KMS-11 (cell line): ENCODE data around the gene ACTR8.
"Not testable (repeated sequence)": the region's sequence is repeated elsewhere in the genome, so short reads cannot be mapped to it uniquely, and the experiment has no call there.

Experiments
- H2AFZ ChIP-seq: fragments of 200-600 bp; sonication (generic); 2 replicates; pipeline ENCODE4 v1.6.1; 2016; ENCODE audit warnings: antibody characterized with exemption, mixed run types, low read depth
- H3K27ac ChIP-seq: fragments of 200-600 bp; sonication (generic); 2 replicates; pipeline ENCODE4 v1.6.1; 2016; ENCODE audit warnings: mild to moderate bottlenecking, mixed run types
- H3K27me3 ChIP-seq: fragments of 200-600 bp; sonication (generic); 2 replicates; pipeline ENCODE4 v1.6.1; 2017; ENCODE audit warnings: mild to moderate bottlenecking, low read depth, mixed run types, moderate library complexity; ENCODE audit not compliant: insufficient read depth
- H3K36me3 ChIP-seq: fragments of 200-600 bp; sonication (generic); 2 replicates; pipeline ENCODE4 v1.6.1; 2017; ENCODE audit warnings: mild to moderate bottlenecking, mixed run types; ENCODE audit not compliant: insufficient read depth
- H3K4me1 ChIP-seq: fragments of 200-600 bp; sonication (generic); 2 replicates; pipeline ENCODE4 v1.6.1; 2016; ENCODE audit warnings: mild to moderate bottlenecking, low read depth, mixed run types; ENCODE audit not compliant: poor library complexity, severe bottlenecking
- H3K4me2 ChIP-seq: fragments of 200-600 bp; sonication (generic); 2 replicates; pipeline ENCODE4 v1.7.0; 2016; ENCODE audit warnings: mild to moderate bottlenecking, mixed run types
- H3K4me3 ChIP-seq: fragments of 200-600 bp; sonication (generic); IDR thresholded peaks from 2 replicates; pipeline ENCODE4 v1.6.1; 2017; ENCODE audit warnings: low read depth, low read length, mixed read lengths; ENCODE audit not compliant: insufficient read depth
- H3K79me2 ChIP-seq: fragments of 200-600 bp; sonication (generic); 2 replicates; pipeline ENCODE4 v1.6.1; 2016; ENCODE audit warnings: low read depth, mixed run types; ENCODE audit not compliant: insufficient read depth
- H3K9ac ChIP-seq: fragments of 200-600 bp; sonication (generic); 2 replicates; pipeline ENCODE4 v1.6.1; 2016; ENCODE audit warnings: mild to moderate bottlenecking, mixed run types
- H4K20me1 ChIP-seq: fragments of 200-600 bp; sonication (generic); 2 replicates; pipeline ENCODE4 v1.6.1; 2016; ENCODE audit warnings: mild to moderate bottlenecking, mixed run types; ENCODE audit not compliant: insufficient read depth
- TF ChIP-seq, protein P1 (sequence below): fragments of 200-600 bp; sonication (generic); conservative IDR thresholded peaks from 2 replicates; pipeline ENCODE4 v1.6.1; 2017; ENCODE audit warnings: low read depth, mild to moderate bottlenecking, antibody characterized with exemption, low read length, moderate library complexity, mixed read lengths

ACTR8 gene, protein sequence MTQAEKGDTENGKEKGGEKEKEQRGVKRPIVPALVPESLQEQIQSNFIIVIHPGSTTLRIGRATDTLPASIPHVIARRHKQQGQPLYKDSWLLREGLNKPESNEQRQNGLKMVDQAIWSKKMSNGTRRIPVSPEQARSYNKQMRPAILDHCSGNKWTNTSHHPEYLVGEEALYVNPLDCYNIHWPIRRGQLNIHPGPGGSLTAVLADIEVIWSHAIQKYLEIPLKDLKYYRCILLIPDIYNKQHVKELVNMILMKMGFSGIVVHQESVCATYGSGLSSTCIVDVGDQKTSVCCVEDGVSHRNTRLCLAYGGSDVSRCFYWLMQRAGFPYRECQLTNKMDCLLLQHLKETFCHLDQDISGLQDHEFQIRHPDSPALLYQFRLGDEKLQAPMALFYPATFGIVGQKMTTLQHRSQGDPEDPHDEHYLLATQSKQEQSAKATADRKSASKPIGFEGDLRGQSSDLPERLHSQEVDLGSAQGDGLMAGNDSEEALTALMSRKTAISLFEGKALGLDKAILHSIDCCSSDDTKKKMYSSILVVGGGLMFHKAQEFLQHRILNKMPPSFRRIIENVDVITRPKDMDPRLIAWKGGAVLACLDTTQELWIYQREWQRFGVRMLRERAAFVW

DNA sequence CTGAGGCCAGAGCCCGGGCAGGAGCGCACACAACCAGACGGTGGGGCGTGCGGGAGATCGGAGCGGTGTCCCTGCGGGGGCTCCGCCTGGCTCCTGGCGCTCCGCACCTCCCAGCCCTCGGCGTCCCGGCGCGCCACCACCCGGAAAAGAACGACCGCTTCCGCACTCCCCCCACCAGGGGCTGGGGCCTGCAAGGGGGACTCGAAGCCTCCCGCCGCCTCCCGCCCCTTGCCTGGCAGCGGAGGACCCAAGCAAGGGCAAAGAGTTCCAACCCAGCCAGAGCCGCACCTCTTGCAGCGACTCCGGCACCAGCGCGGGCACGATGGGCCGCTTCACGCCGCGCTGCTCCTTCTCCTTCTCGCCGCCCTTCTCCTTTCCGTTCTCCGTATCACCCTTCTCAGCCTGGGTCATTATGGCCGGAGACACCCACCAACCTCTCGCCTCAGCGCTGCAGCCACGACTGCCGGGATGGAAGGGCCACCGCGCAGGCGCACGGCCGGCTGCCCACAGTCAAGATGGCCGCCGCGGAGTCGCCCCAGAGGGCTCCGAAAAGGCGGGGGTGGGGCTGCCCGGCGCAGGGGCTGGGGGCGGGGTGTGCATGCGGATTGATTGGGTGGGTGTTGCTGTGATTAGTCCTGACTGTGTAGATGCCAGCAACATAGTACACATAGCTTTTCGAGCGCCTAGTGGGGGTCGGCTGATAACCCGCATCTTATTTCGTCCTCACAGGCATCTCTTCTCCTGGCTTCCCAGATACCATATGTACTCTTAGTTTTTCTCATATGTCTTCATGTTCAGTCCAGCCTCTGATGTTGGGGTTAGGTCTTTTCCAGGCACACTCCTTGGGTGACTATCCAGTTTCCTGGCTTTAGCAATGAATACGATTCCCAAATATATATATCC is at the start of gene ACTR8:
Gene ACTR8, minus strand, starts transcription at position 462 of the 903 bp plus-strand sequence. Its CDS starts 51 bp downstream, at position 411.
- H3K79me2 ChIP-seq: no peaks in the 10 kb centered on the region
- H4K20me1 ChIP-seq: no peaks in the 10 kb centered on the region
- H3K27ac ChIP-seq: peak within 1 kb of the TSS; percentile 48
- H3K4me3 ChIP-seq: peak within 1 kb of the TSS; percentile 90
- H3K4me2 ChIP-seq: peak within 1 kb of the TSS; percentile 82
- peak within 1 kb of the TSS; percentile 69; the same call in 1 of the 2 replicates for H3K9ac ChIP-seq
- TF ChIP-seq, protein P1, sequence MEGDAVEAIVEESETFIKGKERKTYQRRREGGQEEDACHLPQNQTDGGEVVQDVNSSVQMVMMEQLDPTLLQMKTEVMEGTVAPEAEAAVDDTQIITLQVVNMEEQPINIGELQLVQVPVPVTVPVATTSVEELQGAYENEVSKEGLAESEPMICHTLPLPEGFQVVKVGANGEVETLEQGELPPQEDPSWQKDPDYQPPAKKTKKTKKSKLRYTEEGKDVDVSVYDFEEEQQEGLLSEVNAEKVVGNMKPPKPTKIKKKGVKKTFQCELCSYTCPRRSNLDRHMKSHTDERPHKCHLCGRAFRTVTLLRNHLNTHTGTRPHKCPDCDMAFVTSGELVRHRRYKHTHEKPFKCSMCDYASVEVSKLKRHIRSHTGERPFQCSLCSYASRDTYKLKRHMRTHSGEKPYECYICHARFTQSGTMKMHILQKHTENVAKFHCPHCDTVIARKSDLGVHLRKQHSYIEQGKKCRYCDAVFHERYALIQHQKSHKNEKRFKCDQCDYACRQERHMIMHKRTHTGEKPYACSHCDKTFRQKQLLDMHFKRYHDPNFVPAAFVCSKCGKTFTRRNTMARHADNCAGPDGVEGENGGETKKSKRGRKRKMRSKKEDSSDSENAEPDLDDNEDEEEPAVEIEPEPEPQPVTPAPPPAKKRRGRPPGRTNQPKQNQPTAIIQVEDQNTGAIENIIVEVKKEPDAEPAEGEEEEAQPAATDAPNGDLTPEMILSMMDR: no peak
- peaks cover 28% of the 10 kb centered on the region for H3K4me1 ChIP-seq
- H3K36me3 ChIP-seq: no peaks in the 10 kb centered on the region; the same call in 1 of the 2 replicates
- no peaks in the 10 kb centered on the region for H3K27me3 ChIP-seq
- H2AFZ ChIP-seq: peak within 1 kb of the TSS; percentile 61

DNA sequence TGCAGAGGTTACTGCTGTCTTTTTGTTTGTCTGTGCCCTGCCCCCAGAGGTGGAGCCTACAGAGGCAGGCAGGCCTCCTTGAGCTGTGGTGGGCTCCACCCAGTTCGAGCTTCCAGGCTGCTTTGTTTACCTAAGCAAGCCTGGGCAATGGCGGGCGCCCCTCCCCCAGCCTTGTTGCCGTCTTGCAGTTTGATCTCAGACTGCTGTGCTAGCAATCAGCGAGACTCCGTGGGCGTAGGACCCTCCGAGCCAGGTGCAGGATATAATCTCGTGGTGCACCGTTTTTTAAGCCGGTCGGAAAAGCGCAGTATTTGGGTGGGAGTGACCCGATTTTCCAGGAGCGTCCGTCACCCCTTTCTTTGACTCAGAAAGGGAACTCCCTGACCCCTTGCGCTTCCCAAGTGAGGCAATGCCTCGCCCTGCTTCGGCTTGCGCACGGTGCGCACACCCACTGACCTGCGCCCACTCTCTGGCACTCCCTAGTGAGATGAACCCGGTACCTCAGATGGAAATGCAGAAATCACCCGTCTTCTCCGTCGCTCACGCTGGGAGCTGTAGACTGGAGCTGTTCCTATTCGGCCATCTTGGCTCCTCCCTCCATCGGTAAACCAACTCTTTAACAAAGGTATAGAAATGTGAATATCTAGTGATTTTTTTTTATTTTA is 45.4 kb upstream of the ACTR8 start:
- not testable (repeated sequence) for H3K9ac ChIP-seq, H3K27me3 ChIP-seq, H3K4me3 ChIP-seq

DNA sequence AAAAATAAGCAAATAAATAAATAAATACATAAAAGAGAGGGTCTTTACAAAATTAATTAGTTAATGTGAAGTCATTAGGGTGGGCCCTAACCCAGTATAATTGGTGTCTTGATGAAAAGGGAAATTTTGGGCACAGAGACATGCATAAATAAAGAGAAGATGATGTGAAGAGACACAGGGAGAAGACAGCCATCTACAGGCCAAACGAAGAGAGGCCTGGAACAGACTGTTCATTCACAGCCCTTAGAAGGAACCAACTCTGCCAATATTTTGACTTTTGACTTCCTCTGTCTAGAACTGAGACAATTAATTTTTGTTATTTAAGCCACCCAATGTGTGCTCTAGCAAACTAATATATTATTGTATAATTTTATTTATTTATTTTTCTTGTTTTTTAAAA is 39.3 kb upstream of the ACTR8 start:
- Histone ChIP-seq H3K27me3 (no peaks in the 10 kb centered on the region), H3K9ac (no peak overlapping the region), H4K20me1 (no peaks in the 10 kb centered on the region), H2AFZ (no peak overlapping the region), H3K36me3 (no peaks in the 10 kb centered on the region), H3K4me2 (no peak overlapping the region), H3K27ac (no peak overlapping the region), H3K4me3 (no peak overlapping the region), H3K79me2 (no peaks in the 10 kb centered on the region), H3K4me1 (no peaks in the 10 kb centered on the region)
- TF ChIP-seq, protein P1: no peak

More for the DNA sequence above, 45.4 kb upstream of the ACTR8 start:
- not testable (repeated sequence) for H3K79me2 ChIP-seq, H2AFZ ChIP-seq, H3K36me3 ChIP-seq, H3K4me2 ChIP-seq, H3K4me1 ChIP-seq, H4K20me1 ChIP-seq, H3K27ac ChIP-seq

DNA sequence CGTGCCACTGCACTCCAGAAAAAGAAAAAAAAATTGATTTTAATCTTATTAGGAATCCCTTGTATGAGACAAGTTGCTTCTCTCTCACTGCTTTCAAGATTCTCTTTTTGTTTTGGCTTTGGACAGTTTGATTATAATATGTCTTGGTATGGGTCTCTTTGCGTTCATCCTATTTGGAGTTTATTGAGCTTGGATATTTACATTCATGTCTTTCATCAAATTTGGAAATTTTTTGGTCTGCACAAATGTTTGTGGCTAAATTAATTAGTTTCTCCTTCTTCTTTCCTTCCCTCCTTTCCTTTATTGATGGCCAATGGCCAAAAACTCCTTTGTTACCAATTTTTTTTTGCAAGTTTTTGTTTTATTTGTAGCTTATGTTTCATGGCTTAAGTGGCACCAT is 37.8 kb upstream of the ACTR8 start:
- Histone ChIP-seq H3K4me3 (no peak overlapping the region), H3K36me3 (no peaks in the 10 kb centered on the region), H3K79me2 (no peaks in the 10 kb centered on the region), H3K9ac (no peak overlapping the region), H2AFZ (no peak overlapping the region), H3K27me3 (no peaks in the 10 kb centered on the region), H3K4me2 (no peak overlapping the region), H4K20me1 (no peaks in the 10 kb centered on the region), H3K4me1 (no peaks in the 10 kb centered on the region), H3K27ac (no peak overlapping the region)
- TF ChIP-seq, protein P1: no peak
